H1 (cell line): ENCODE data around the gene HOXB9. TPM values are rescaled to one million over a fixed set of nuclear protein-coding genes. Genes with fewer than 3 reads are reported as not detected.

Source experiments
- CTCF ChIA-PET: fragments of 300-600 bp; sonication (Branson Sonifier 250); formaldehyde crosslinking; loops from one replicate; lab custom pipeline; 2021; ENCODE audit not compliant: partially characterized antibody; lab: Charles Lee
- POLR2A ChIA-PET: fragments of 300-600 bp; sonication (Branson Sonifier 250); formaldehyde crosslinking; loops from one replicate; lab custom pipeline; 2021; ENCODE audit warnings: inconsistent platforms; ENCODE audit not compliant: partially characterized antibody; lab: Charles Lee
- DNase-seq, 2 experiments: peaks; one replicate each; pipeline versions ENCODE4 v3.0.0 to v3.0.0-alpha.2; 2010 to 2022; ENCODE audit warnings: low spot score in 2 of 2, low read depth in 1 of 2, mixed read lengths in 1 of 2
- FAIRE-seq: peaks from 2 replicates; lab custom pipeline; 2011; peaks lifted over from hg19 to GRCh38; lab: Jason Lieb, UNC
- H2AFZ ChIP-seq: 2 replicates; pipeline ENCODE4 v1.8.1; 2012; ENCODE audit warnings: low read length, inconsistent platforms
- H2AK5ac ChIP-seq: 2 replicates; pipeline ENCODE4 v1.6.1; 2013; ENCODE audit warnings: low read depth, low read length
- H2BK120ac ChIP-seq: replicated peaks from 2 replicates; pipeline ENCODE3; 2013; ENCODE audit warnings: low read depth, low read length, inconsistent platforms
- H2BK12ac ChIP-seq: 2 replicates; pipeline ENCODE4 v1.6.1; 2013; ENCODE audit warnings: low read depth, low read length
- H2BK15ac ChIP-seq: 2 replicates; pipeline ENCODE4 v1.6.1; 2013; ENCODE audit warnings: low read length
- H2BK20ac ChIP-seq: 2 replicates; pipeline ENCODE4 v1.6.1; 2013; ENCODE audit warnings: low read length
- H2BK5ac ChIP-seq: 2 replicates; pipeline ENCODE4 v1.6.1; 2013; ENCODE audit warnings: low read depth, low read length
- H3K14ac ChIP-seq: 2 replicates; pipeline ENCODE4 v1.6.1; 2013; ENCODE audit warnings: inconsistent platforms; ENCODE audit not compliant: insufficient read length
- H3K18ac ChIP-seq: 2 replicates; pipeline ENCODE4 v1.6.1; 2013; ENCODE audit warnings: low read length; ENCODE audit errors: extremely low read depth
- H3K23ac ChIP-seq: 2 replicates; pipeline ENCODE4 v1.6.1; 2013; ENCODE audit warnings: inconsistent platforms; ENCODE audit not compliant: insufficient read length
- H3K23me2 ChIP-seq: 2 replicates; pipeline ENCODE4 v1.6.1; 2013; ENCODE audit warnings: low read depth, low read length
- H3K27ac ChIP-seq: 2 replicates; pipeline ENCODE4 v1.6.1; 2011; ENCODE audit warnings: low read depth, low read length, inconsistent platforms
- H3K27me3 ChIP-seq, 4 experiments: replicated peaks in 1 of 4; 1 replicate in 1 of 4; 2 replicates in 3 of 4; pipeline versions ENCODE4 v1.6.1 to v1.8.1; 2011 to 2013; ENCODE audit warnings: low read length in 3 of 4, mild to moderate bottlenecking in 3 of 4, inconsistent platforms in 2 of 4, mixed read lengths in 2 of 4, moderate library complexity in 1 of 4; ENCODE audit not compliant: control insufficient read depth in 3 of 4, insufficient read depth in 3 of 4; ENCODE audit errors: extremely low read depth in 1 of 4
- H3K36me3 ChIP-seq, 4 experiments: 2 replicates each; pipeline versions ENCODE4 v1.6.1 to v1.8.1; 2011 to 2013; ENCODE audit warnings: mild to moderate bottlenecking in 4 of 4, low read length in 3 of 4, moderate library complexity in 2 of 4, control low read depth in 1 of 4, inconsistent platforms in 1 of 4; ENCODE audit not compliant: insufficient read depth in 4 of 4, control insufficient read depth in 2 of 4
- H3K4ac ChIP-seq: replicated peaks from 2 replicates; pipeline ENCODE3; 2013; ENCODE audit warnings: low read length, low read depth, mixed read lengths, inconsistent platforms; ENCODE audit not compliant: insufficient read length
- H3K4me1 ChIP-seq, 4 experiments: replicated peaks in 1 of 4; 1 replicate in 1 of 4; 2 replicates in 3 of 4; pipeline versions ENCODE4 v1.6.1 to v1.8.1; 2011 to 2013; ENCODE audit warnings: low read length in 3 of 4, inconsistent platforms in 2 of 4, mixed read lengths in 1 of 4; ENCODE audit not compliant: insufficient read depth in 4 of 4, control insufficient read depth in 3 of 4
- H3K4me2 ChIP-seq, 2 experiments: 2 replicates each; pipeline versions ENCODE4 v1.6.1 to v1.8.1; 2011 to 2013; ENCODE audit warnings: low read depth in 2 of 2, low read length in 2 of 2, control low read depth in 1 of 2, inconsistent platforms in 1 of 2, mild to moderate bottlenecking in 1 of 2; ENCODE audit not compliant: insufficient read depth in 1 of 2
- H3K4me3 ChIP-seq, 4 experiments: fragments of 200-600, 300-600 bp in 1 of 4; sonication (generic), shearing (Covaris generic), sonication (Bioruptor Twin) in 1 of 4; 2 replicates each; pipeline versions ENCODE4 v1.5.1 to v1.8.1; 2011 to 2016; ENCODE audit warnings: low read length in 4 of 4, low read depth in 3 of 4, control low read depth in 2 of 4, inconsistent platforms in 2 of 4, mild to moderate bottlenecking in 2 of 4, mixed read lengths in 1 of 4, moderate library complexity in 1 of 4; ENCODE audit not compliant: insufficient read depth in 2 of 4; ENCODE audit errors: extremely low read depth in 1 of 4
- H3K56ac ChIP-seq: replicated peaks from 2 replicates; pipeline ENCODE3; 2013; ENCODE audit warnings: low read depth, mild to moderate bottlenecking, mixed read lengths, low read length, inconsistent platforms; ENCODE audit not compliant: insufficient read length
- H3K79me1 ChIP-seq: 2 replicates; pipeline ENCODE4 v1.6.1; 2013; ENCODE audit warnings: low read depth, low read length, control low read depth
- H3K79me2 ChIP-seq, 2 experiments: 2 replicates each; pipeline versions ENCODE4 v1.6.1 to v1.8.1; 2012 to 2013; ENCODE audit warnings: low read length in 2 of 2, mild to moderate bottlenecking in 2 of 2, inconsistent platforms in 1 of 2; ENCODE audit not compliant: insufficient read depth in 2 of 2, control insufficient read depth in 1 of 2
- H3K9ac ChIP-seq, 4 experiments: replicated peaks in 1 of 4; 1 replicate in 1 of 4; 2 replicates in 3 of 4; pipeline versions ENCODE4 v1.6.1 to v1.8.1; 2011 to 2013; ENCODE audit warnings: low read depth in 3 of 4, low read length in 3 of 4, control low read depth in 2 of 4, mild to moderate bottlenecking in 2 of 4, moderate library complexity in 2 of 4, inconsistent platforms in 1 of 4; ENCODE audit errors: extremely low read depth in 1 of 4
- H3K9me3 ChIP-seq, 2 experiments: 2 replicates each; pipeline versions ENCODE4 v1.6.1 to v1.8.1; 2012 to 2013; ENCODE audit warnings: mild to moderate bottlenecking in 2 of 2, moderate library complexity in 2 of 2, control low read depth in 1 of 2, inconsistent platforms in 1 of 2, low read depth in 1 of 2, low read length in 1 of 2, mixed read lengths in 1 of 2; ENCODE audit not compliant: insufficient read depth in 2 of 2
- H4K20me1 ChIP-seq, 2 experiments: replicated peaks in 1 of 2; 2 replicates each; pipeline versions ENCODE3 to v1.8.1; 2011 to 2013; ENCODE audit warnings: inconsistent platforms in 2 of 2, low read length in 2 of 2, mild to moderate bottlenecking in 1 of 2; ENCODE audit not compliant: insufficient read depth in 2 of 2, control insufficient read depth in 1 of 2
- H4K5ac ChIP-seq: 2 replicates; pipeline ENCODE4 v1.6.1; 2013; ENCODE audit warnings: low read length, low read depth, mixed read lengths, inconsistent platforms; ENCODE audit not compliant: insufficient read length
- H4K8ac ChIP-seq: 2 replicates; pipeline ENCODE4 v1.8.0; 2013; ENCODE audit warnings: mild to moderate bottlenecking, moderate library complexity, low read length, inconsistent platforms; ENCODE audit not compliant: insufficient read depth; ENCODE audit errors: extremely low read depth
- H4K91ac ChIP-seq: replicated peaks from 2 replicates; pipeline ENCODE3; 2013; ENCODE audit warnings: low read length, mixed read lengths, inconsistent platforms; ENCODE audit not compliant: insufficient read length
- BCL11A ChIP-seq, 2 experiments: IDR thresholded peaks; one replicate each; pipeline ENCODE4 v1.6.1; 2011; ENCODE audit warnings: low read depth in 2 of 2, low read length in 2 of 2, mild to moderate bottlenecking in 2 of 2
- CBX8 ChIP-seq: fragments of 300-800, 300-1000 bp; sonication (generic); IDR thresholded peaks from 2 replicates; pipeline ENCODE4 v1.7.1; 2016; ENCODE audit warnings: low read depth, low read length, borderline replicate concordance
- CEBPB ChIP-seq: IDR thresholded peaks from 2 replicates; pipeline ENCODE4 v1.6.1; 2012; ENCODE audit warnings: low read depth, low read length
- CHD1 ChIP-seq: IDR thresholded peaks from 2 replicates; pipeline ENCODE4 v1.6.1; 2012; ENCODE audit warnings: low read depth, low read length, improper control_type of control experiment
- CREB1 ChIP-seq: IDR thresholded peaks from 2 replicates; pipeline ENCODE4 v1.6.1; 2012; ENCODE audit warnings: inconsistent platforms
- GABPA ChIP-seq: IDR thresholded peaks from 2 replicates; pipeline ENCODE4 v1.6.1; 2011; ENCODE audit warnings: mild to moderate bottlenecking, low read length, moderate library complexity, borderline replicate concordance; ENCODE audit not compliant: insufficient read depth
- JUN ChIP-seq: IDR thresholded peaks from 2 replicates; pipeline ENCODE4 v1.6.1; 2011; ENCODE audit warnings: low read depth, mild to moderate bottlenecking, improper control_type of control experiment, low read length
- MAFK ChIP-seq: IDR thresholded peaks from 2 replicates; pipeline ENCODE4 v1.6.1; 2012; ENCODE audit warnings: low read depth, mild to moderate bottlenecking, improper control_type of control experiment, low read length
- SIN3A ChIP-seq, 2 experiments: IDR thresholded peaks in 1 of 2; conservative IDR thresholded peaks in 1 of 2; 2 replicates each; pipeline ENCODE4 v1.6.1; 2011 to 2012; ENCODE audit warnings: low read length in 2 of 2, improper control_type of control experiment in 1 of 2, low read depth in 1 of 2, mild to moderate bottlenecking in 1 of 2
- SIX5 ChIP-seq: IDR thresholded peaks from 2 replicates; pipeline ENCODE4 v1.6.1; 2011; ENCODE audit warnings: mild to moderate bottlenecking, low read depth, low read length
- TAF1 ChIP-seq: IDR thresholded peaks from 2 replicates; pipeline ENCODE4 v1.6.1; 2011; ENCODE audit warnings: mild to moderate bottlenecking, low read depth, low read length
- WGBS, 2 experiments: shearing (Covaris generic) in 1 of 2; methylation state at CpG; one replicate each; pipeline versions ENCODE4 v1.1.6 to v1.1.7; 2013 to 2015; ENCODE audit warnings: low lambda C conversion rate in 2 of 2, mixed read lengths in 2 of 2, inconsistent platforms in 1 of 2, low coverage in 1 of 2, missing lambda C conversion rate in 1 of 2; ENCODE audit not compliant: insufficient replicate concordance in 2 of 2, insufficient coverage in 1 of 2, insufficient read length in 1 of 2; ENCODE audit errors: extremely low coverage in 1 of 2, missing lambda C conversion rate in 1 of 2; 5-methylcytosine and 5-hydroxymethylcytosine counted together
- polyA plus RNA-seq, 7 experiments: library from polyadenylated mRNA; depleted of rRNA in 3 of 7; stranded (reverse) in 5 of 7; unstranded in 2 of 7; fragments of >200 nt in 5 of 7; fragments of 200-250 nt in 2 of 7; gene quantifications; 1 replicate in 5 of 7; 2 replicates in 1 of 7; 4 replicates in 1 of 7; pipeline versions ENCODE4 v1.2.1 to v1.2.3, GENCODE V29; 2011 to 2013; ENCODE audit warnings: missing spikeins in 2 of 7, mixed read lengths in 2 of 7
- total RNA-seq: library from RNA; stranded (reverse); fragmentation: NEBNext Ultra II Directional; extraction: Animal tissue kit (Norgen Biotek cat#: 25700); gene quantifications from 2 replicates; pipeline ENCODE4 v1.2.1, GENCODE V29; 2021

The HOXB9 gene
- total and polyA plus RNA-seq, 2 of the 8 experiments (the other 6 are each of a cell fraction or from before 2014, with no cell fraction given) = not detected

GRCh38 chr17:48624544-48625494 lies 1.3 kb downstream of the HOXB9 start:
- DNase-seq (peak in 1 of 2 experiments; percentile 80), FAIRE-seq (no peak)
- H2BK120ac ChIP-seq = no peak overlapping the region
- H2BK12ac ChIP-seq = no peak overlapping the region
- peak overlapping the region; percentile 20; the same call in 1 of the 2 replicates for H4K8ac ChIP-seq
- H2BK20ac ChIP-seq = no peak overlapping the region
- H4K91ac ChIP-seq = no peak overlapping the region
- H3K27me3 ChIP-seq = peaks cover 98 to 100% (median 100%) of the 10 kb centered on the region in 4 experiments
- no peaks in the 10 kb centered on the region for H3K79me1 ChIP-seq
- no peak overlapping the region for H3K23ac ChIP-seq
- no peaks in the 10 kb centered on the region for H3K9me3 ChIP-seq
- no peak overlapping the region for H2BK5ac ChIP-seq
- peaks cover 0 to 12% (median 6%) of the 10 kb centered on the region in 4 experiments; a peak in 6 of 7 replicates for H3K4me1 ChIP-seq
- WGBS, 2 experiments = 2% methylated on average over 49 of the region's 66 CpGs; no CpG with 5 or more reads in 1 of the 2 experiments
- no peak overlapping the region for H3K56ac ChIP-seq
- peak overlapping the region; percentile 55 to 61 for H3K4me2 ChIP-seq
- H3K4me3 ChIP-seq = peak overlapping the region in 3 of 4 experiments; percentile 12 to 52 (median 19); a peak in 5 of 8 replicates
- no peak overlapping the region for H3K18ac ChIP-seq
- no peaks in the 10 kb centered on the region; the same call in 1 of the 2 replicates for H3K23me2 ChIP-seq
- POLR2A ChIA-PET = interaction anchor here (1.1 to 1.6 kb wide), 3 partner anchors 10 to 18 kb away, joined by 3 to 4 read pairs (median 3); no protein-coding TSS in a partner anchor
- no peak overlapping the region for H2BK15ac ChIP-seq
- H4K20me1 ChIP-seq = peaks cover 36 to 50% of the 10 kb centered on the region in 2 experiments
- no peaks in the 10 kb centered on the region for H3K79me2 ChIP-seq
- no peak overlapping the region for H3K9ac ChIP-seq
- H3K4ac ChIP-seq = no peak overlapping the region
- CTCF ChIA-PET = interaction anchor here (0.7 to 2.2 kb wide), 14 partner anchors 10 to 469 kb away, joined by 3 to 13 read pairs (median 3); partner anchors contain the start of genes HOXB5 and HOXB8
- H4K5ac ChIP-seq = no peak overlapping the region
- H3K36me3 ChIP-seq = peaks cover 0 to 13% (median 0%) of the 10 kb centered on the region in 4 experiments; a peak in 1 of 8 replicates
- no peak overlapping the region for H2AK5ac ChIP-seq
- H3K27ac ChIP-seq = no peak overlapping the region
- no peak overlapping the region for H2AFZ ChIP-seq
- H3K14ac ChIP-seq = no peak overlapping the region
- TF ChIP-seq CEBPB = no peak
- TF ChIP-seq GABPA = peak; percentile 74; the same call in 1 of the 2 replicates
- TF ChIP-seq JUN = no peak
- TF ChIP-seq CREB1 = no peak
- no peak for TF ChIP-seq SIX5
- no peak for TF ChIP-seq SIN3A (conservative IDR thresholded peaks at IDR 0.05 in 1 of 2, IDR thresholded peaks at IDR 0.05 in 1 of 2; ENCODE audit: low read depth in 1 of 2, low read length in 2 of 2)
- 0 out of 2 replicates have a peak, but pooled peaks have one; percentile 64 for TF ChIP-seq CBX8
- TF ChIP-seq BCL11A (IDR thresholded peaks at IDR 0.05; ENCODE audit: low read depth in 2 of 2, low read length in 2 of 2) = no peak
- no peak for TF ChIP-seq TAF1
- TF ChIP-seq CHD1 = no peak
- TF ChIP-seq MAFK = no peak
